HG03342 (cell line): Measurements from ENCODE around the gene KDM4C.
A peak's percentile ranks its signal among the peaks of the same experiment; 100 is the strongest.

Experiments
- ATAC-seq: cut with Tn5 transposase; IDR thresholded peaks from one replicate; pipeline ENCODE4 v1.9.1; 2021; ENCODE audit warnings: mild to moderate bottlenecking, moderate library complexity; ENCODE audit not compliant: unreplicated experiment

The KDM4C gene

DNA sequence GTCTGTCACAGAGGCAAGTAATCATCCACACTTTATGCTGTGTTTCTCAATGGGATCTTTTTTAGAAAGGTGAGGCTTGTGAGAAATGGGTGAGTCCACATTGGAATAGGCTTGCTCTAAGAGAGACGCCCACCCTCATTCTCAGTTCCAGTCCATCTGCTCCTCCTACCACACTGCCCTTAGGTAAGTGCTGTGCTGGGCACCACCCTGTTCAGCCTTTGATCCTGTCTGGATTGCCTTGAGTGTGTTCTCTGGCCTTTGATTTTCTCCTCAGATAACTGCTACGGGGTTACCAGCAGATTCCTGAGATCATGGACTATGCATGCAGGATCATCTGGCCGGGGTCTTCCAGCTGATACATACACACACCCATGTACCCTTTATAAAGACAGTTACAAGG, 328.6 kb downstream of the KDM4C start:
- ATAC-seq, result no peak

DNA sequence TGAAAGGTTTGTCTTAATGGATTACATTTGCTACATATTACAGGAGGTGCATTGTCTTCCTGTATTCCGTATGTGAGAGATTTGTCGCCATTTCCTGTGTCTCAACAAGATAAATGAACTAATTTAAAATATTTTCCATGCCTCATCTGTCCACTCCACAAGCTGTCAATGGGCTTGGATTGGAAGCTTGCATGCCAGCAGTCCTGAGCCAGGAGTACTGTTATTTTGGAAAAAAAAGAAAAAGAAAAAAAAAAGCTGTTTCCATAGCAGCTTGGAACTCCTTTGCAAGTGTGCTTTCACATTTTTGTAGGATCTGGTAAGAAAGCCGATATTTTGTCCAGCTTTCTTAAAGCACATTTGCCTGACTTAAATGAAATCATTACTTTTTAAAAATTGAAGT, 330.8 kb downstream of the KDM4C start:
- no peak for ATAC-seq

DNA sequence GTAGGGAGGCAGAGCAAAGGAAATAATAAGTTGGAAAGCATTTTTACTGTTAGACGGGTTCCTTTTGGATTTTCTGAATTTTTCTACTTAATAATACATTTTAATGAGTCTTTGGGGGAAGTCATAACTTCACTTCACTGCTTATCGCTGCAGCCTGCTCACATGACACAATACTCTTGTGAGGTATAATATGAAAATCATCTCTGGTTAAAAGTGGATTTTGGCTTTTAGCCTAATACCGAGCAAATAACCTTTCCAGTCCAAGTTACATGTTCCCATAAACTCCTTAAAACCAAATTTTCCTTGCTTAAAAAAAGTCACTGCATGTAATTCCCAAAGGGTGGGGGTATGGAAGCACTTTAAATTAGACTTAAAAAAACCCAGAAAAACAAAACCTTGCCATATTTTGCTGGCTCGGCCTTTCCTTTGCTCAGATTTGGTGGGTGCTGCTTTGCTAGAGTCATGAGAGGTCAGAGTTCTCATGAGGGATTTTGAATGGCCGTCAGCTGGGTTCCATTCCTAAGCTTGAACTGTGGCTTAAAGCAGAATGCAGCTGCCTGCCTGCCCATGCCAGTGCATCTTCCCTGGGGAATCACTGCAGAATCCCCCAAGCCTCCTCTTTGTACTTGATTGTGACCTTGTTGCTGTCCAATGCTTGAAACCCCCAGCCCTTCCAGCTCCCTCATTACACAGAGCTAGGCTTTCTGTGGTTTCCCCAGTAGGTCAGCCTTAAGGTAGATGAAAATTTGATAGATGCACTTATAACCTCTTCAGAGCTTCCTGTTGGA, 331.8 kb downstream of the KDM4C start:
- no peak for ATAC-seq

DNA sequence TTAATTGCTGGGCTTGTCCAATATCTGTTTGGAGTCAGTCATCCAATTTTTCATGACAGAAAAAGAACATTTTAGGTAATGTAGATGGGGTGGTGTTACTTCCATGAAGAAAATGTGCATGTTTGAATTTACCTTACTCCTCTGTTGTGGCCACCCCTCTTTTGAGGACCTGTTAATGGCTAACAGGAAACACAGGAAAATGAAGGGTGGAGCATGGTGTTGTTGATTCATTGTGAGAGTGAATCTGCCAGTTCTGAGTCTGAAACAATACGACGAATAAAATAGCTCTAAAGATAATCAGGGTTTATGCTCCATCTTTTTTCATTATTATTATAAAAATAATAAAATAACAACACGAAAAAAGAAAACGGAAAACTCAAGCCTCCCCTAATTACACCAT, 335.3 kb downstream of the KDM4C start:
- no peak for ATAC-seq

DNA sequence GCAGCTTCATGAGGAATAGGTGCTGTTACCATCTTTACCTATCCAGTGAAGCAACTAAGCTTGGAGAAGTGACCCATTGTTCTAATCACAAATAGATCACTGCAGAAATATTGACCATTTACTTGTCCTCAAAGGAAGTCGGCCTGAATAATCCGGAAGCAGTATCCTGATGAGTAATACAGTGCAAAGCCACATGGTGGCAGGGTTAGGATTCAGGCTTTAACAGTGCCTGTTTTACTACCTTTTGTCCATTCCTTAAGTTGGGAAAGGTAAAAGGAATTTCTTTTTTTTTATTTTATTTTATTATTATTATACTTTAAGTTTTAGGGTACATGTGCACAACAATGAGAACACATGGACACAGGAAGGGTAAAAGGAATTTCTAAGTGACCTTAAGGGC, 336.3 kb downstream of the KDM4C start:
- ATAC-seq, result no peak

DNA sequence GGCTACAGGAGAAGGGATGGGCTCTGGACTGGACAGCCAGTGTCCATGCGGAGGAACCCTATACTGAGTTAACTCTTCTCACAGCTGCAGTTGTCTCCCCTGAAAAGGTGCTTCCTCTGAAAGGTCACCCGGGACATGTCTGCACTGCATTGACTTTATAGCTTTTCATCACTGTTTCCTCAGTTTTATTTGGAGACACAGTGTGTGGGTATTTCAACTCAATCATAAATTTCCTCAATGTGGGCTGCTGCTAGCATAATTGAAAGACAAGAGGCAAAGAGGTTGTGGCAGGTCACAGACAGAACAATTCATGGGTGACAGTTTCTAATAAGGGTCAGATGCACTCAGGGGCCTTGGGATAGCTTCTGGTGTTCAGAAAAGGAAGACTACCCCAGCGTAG, 336.8 kb downstream of the KDM4C start:
- no peak for ATAC-seq

DNA sequence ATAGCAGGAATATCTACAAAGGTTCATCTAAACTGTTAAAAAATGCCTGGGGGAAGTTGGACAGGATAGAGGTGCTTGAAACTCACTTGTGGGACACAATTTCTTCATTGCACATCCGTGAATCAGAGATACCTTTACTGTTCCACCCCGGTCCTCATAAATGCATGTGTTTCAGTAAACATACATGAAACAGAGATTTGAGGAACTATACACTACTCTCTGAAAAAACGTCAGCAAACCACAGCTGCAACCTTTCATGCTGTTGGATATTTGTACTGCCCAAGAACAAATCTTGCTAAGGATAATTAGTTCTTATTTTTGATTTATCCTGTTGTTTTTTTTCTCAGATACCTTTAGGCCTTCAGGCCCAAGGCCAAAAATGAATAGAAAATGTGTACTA, 337.3 kb downstream of the KDM4C start:
- no peak for ATAC-seq

DNA sequence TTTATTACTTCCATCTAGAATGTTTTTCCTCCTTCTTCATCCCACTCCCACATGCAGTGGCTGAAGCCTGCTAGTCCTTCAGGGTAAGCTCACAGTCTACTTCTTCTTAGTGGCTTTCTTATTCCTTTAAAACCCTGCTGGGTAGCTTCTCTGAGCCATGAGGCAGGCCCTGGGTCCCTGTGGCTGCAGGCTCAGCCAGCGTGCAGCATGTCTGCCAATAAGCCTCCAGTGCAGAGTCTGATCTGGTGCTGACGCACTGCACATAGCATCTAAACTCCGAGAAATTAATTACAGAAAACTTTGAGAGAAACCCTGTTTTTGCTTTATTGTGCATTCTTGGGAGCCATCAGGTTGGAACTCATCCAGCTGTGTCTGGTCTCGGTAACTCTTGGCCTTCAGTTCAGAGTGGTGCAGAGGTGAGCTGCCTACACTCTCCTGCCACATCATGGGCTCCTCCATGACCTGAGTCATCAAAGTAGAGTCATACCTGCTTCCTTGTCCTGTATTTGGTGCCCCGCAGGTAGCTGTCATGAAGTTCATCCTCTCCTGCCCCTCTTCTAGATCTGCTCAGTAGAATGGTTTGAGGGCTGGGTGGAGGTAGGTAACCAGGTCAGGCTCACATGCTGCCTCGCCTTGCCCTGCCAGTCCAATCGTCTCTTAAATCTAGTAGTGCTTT, 339.4 kb downstream of the KDM4C start:
- no peak for ATAC-seq

DNA sequence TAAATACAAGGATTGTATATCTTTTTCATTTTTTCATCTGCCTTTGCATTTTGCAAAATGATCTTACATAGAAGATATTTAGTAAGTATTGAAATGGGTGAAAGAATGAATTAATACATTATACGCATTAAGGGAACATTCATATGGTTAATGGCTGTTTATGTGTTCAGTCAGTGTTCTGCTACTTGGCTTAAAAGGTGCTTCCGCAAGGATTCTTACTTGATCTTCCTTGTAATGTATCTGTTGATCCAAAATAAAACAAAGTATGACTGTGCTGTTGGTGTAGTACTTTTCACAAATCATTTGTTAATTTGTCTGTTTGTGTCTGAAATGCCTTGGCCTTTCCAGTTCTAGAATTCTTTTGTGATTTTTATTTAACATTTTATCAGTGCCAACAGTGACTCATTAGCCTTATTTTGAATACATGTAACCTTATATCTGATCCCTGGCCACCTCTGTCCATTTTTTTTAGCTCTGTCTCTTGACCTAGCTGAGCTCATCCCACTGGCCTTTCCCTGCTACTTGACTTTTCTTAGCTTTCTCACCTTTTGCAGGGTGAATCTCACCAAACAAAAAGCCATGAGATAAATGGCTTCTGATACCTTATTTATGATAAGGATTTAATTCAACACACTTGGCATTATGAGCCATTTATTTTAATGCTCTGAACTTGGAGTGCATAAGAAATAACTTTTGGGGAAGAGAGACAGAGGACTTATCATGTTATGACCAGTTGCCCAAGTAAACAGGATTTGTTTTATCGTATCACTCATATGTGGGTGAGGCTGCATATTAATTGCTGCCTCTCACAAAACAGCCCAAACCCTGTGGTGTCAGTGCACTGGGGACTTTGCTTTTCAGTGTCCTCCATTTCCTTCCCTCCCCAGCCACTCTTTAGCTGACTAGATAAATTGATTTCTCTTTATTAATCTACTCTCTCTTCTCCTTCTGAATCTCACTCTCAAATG, 340.3 kb downstream of the KDM4C start:
- ATAC-seq, result no peak

DNA sequence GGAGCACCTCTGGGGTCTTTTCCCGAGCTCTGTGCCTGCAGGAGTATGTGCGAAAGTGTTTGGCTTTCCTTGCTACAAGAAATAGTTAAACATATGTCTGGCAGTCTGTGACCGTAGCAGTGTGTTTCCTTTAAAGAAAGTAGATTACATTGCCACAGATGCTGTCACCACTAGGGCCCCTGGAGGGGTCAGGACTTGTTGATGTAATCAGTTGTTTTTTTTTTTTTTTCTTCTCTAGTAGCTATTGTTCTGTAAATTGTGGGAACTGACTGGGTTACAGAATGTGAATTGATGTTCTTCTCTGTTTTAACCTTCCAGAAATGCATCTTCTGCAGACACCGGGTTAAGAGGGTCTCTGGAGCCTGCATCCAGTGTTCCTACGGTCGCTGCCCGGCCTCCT, 345.6 kb downstream of the KDM4C start:
- no peak for ATAC-seq

DNA sequence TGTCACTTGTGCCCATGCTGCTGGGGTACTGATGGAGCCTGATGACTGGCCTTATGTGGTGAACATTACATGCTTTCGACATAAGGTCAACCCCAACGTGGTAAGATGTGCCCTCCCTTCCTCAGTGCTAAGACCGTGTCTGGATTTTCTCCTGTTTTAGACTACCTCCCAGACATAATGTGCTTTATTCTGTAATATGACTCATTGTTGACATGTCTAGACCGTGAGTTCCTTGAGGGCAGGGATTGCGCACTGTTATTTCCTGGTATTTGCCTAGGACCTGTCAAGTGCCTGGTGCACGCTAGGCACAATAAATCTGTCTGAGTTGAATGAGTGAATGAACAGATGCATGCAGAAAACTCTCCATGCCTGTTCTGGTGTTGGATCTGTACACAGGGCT, 346.0 kb downstream of the KDM4C start:
- no peak for ATAC-seq

DNA sequence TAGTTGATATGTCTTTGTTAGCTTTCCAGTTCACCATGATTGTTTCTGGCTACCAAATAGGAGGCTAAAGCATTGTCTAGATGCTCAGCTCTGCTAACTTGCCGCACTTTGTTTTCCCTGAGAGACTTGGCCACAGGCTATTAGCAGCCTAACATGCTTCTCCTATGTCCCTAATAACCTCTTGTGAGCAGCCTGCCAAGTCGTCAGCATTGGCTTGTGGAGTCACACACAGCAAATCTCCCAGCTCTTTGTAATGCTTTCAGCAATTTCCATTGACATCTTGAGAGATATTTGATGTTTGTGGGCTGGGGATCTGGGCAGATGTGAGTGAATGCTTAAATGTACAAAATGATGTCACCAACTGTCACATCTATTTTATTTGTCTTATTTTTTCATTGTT, 346.9 kb downstream of the KDM4C start:
- no peak for ATAC-seq

DNA sequence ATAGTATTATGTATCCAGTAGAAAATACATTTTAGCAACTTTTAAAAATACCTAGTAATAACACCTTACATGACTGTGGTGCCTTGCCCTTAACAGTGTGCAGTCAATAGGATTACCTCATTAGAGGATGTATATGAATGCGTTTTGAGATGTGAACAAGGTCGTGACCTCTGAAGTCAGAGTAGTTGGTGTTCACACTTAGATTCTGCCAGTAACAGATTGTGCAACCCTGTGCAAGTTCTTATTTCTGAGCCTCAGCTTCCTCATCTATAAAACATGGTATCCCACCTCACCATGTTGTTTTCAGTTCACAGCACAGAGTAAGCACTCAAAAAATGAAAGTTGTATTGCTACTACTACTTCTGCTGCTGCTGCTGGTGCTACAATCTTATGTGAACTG, 347.3 kb downstream of the KDM4C start:
- no peak for ATAC-seq

DNA sequence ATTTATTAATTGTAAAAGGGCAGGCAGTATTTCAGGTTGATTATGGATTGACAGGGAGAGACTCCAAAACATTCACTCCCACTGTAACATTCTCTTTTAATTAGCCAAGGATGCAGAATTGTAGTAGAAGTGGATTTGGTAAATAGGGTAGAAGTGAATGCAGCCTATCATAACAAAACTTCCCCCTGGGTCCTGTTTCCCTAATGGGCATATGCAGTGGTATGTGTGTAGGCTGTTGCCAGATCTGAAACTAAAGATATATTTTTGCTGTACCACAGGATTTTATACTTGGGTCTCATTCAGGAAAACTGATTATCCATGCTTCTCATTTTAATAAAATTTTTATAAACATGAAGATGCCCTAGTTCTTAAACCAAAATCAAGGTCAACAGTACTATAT, 351.2 kb downstream of the KDM4C start:
- no peak for ATAC-seq

DNA sequence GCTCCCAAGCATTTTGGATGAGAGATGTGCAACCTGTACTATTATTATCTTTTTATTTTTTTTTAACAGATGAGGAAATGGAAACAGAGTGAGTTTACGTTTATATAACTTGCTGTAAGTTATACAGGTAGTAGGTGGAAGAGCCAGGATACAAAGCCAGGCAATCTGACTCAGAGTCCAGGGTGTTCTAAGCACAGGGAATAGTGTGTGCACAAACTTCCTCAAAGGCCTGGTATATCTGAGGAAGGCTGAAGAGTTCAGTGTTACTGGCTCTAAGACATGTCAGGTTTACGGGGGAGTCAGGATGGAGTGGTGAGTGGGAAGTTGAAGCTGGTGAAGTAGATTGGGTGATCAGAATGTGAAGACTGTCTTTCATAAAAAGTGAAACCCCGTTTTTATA, 353.6 kb downstream of the KDM4C start:
- no peak for ATAC-seq

DNA sequence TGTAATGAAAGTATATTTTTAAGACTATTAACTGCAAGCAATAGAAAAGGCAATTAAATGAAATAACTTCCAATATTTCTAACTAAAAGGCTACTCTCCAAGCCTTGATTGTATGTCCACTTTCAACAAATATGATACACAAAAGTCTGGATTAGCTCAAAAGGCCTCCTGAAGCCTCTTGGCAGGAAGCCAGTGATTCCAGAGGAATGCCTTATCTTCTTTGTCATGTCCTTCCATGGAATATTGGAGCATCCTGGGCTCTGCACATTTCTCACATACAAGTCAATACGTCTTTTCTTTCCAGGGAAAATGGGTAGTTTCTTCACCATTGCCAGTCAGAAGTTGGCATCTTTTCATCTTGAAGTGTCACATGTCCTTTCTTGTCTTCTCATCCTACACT, 357.8 kb downstream of the KDM4C start:
- no peak for ATAC-seq

DNA sequence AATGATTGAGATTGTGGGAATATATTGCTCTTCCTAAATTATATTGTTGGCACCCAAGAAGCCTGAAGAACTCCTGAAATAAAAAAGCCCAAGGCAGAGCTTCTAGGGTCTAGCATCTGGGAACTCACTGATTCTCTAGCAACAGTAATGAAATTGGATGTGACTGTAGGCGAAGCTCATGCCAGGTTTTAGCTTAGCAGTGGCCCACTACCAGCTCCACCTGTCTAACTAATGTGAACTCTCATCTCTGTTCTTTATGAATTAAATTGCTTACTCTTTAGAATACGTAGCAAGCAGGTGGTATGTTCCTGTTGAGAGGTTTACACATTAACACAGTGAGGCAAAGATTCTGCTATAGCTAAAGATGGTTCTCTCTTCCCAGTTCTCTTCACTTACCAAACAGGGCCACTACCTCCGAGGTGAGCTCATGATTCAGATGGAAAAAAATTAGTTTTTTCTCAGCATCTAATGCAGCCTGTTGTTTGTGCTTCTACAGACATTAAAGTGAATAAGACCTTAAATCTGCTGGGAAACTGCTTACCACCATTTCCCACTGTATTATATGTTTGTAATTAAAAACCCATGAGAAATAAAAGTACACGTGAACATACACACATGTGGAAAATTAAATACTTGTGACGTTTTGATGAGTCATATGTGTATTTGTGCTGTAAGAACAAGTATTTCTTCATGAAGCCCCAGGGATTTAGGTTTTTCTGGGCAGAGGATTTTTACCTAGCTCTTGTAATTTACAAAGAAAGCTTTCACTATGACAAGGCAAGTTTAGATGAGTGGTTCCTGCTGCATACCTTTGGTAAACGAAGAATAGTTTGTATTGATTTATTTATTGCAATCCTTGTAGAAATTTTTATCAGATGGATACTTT, 360.1 kb downstream of the KDM4C start:
- ATAC-seq, result peak; percentile 69

DNA sequence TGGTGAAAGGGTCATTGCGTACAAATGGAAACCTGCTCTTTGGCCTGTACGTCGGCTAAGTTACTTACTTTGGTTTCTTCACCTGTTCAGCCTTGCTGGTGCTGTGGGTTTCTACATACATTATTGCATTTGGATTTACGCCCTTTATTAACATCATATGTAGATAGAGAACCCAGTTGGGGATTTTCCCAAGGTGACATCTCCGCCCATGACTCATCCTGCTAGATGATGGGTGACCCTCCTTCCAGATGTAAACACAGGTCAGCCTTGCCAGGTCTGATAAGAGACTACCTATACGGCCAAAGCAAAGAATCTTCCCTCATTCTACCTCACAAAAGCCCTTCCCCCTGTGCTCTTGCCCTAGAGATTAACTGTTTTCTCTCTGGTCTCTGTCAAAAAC, 360.9 kb downstream of the KDM4C start:
- peak; percentile 46 for ATAC-seq

DNA sequence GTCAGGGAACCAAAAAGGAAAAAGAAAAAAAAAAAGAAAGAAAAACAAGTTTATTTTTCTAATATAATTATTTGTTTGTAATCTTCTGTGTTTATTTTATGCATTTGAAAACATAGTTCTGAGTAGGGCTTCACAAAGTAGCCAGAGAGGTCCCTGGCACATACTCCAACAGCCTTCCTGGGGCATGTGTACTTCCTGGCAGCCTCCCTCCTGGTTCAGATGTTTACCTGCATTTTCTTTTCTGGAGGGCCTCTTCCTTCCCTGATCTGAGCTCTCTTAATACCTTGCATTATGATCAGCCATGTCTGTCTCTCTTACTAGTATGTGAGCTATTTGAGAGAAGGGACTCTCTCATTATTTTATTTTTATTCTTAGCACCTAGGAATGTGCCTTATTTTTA, 361.8 kb downstream of the KDM4C start:
- no peak for ATAC-seq

DNA sequence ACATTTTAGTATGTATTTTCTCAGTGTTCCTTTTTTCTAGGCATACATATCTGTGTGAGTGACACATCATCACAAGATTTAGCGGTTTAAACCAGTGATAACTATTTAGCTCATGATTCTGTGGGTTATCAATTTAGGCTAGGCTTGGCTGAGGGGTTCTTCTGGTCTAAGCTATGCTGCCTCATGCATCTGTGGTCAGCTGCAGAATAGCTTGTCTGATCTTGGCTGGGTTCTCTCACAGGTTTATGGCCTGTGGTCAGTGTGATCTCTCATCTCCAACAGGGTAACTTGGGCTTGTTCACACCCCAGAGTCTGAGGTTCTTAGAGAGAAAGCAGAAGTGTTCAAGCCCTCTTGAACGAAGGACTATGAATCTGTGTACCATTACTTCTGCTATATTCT, 363.3 kb downstream of the KDM4C start:
- ATAC-seq, result peak; percentile 45

DNA sequence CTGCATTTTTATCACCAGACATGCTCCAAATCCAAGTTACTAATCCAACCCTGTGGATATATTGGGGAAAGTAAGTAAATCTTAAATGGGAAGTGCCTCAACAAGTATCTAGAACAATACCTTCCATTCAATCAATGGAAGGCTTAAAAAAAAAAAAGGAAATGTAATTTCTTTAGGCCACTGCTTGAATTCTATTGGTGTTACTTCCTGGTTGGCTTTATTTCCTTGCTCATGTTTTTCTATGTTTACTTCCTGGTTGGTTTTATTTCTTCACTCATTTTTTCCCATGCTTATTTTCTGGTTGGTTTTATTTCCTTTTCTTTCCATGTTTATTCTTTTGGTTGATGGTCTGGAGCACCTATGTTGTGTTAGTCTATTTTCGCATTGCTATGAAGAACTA, 363.9 kb downstream of the KDM4C start:
- no peak for ATAC-seq
